Calu3 (cell line): ENCODE results near the gene UQCC2. TPM values are rescaled to one million over a fixed set of nuclear protein-coding genes. Genes with fewer than 3 reads are reported as not detected.

ENCODE experiments used
- BruUV-seq: library from RNA; stranded (reverse); fragments of 400-500 nt; replicated peaks from 2 replicates; lab custom pipeline; 2021; lab: Mats Ljungman, UMichigan
- CTCF ChIA-PET: fragments of 300-600 bp; sonication (Branson Sonifier 250); formaldehyde crosslinking; loops from one replicate; lab custom pipeline; 2022; ENCODE audit warnings: antibody characterized with exemption; lab: Charles Lee
- DNase-seq: peaks from one replicate; pipeline ENCODE4 v3.0.0; 2022
- H3K27ac Mint-ChIP-seq: one replicate; pipeline ENCODE4 v1.8.0; 2022; ENCODE audit warnings: mixed read lengths; ENCODE audit not compliant: unreplicated experiment
- H3K27me3 Mint-ChIP-seq: one replicate; pipeline ENCODE4 v1.8.0; 2022; ENCODE audit warnings: mixed read lengths; ENCODE audit not compliant: unreplicated experiment
- H3K36me3 Mint-ChIP-seq: one replicate; pipeline ENCODE4 v1.8.0; 2022; ENCODE audit warnings: mild to moderate bottlenecking, moderate library complexity, mixed read lengths; ENCODE audit not compliant: insufficient read depth, unreplicated experiment
- H3K4me1 Mint-ChIP-seq: one replicate; pipeline ENCODE4 v1.8.0; 2022; ENCODE audit warnings: mild to moderate bottlenecking, low read depth, mixed read lengths; ENCODE audit not compliant: unreplicated experiment
- H3K4me3 Mint-ChIP-seq: one replicate; pipeline ENCODE4 v1.8.0; 2022; ENCODE audit warnings: mild to moderate bottlenecking, low read depth, moderate library complexity, mixed read lengths; ENCODE audit not compliant: unreplicated experiment
- H3K9me3 Mint-ChIP-seq: one replicate; pipeline ENCODE4 v1.8.0; 2022; ENCODE audit warnings: low read depth, mixed read lengths; ENCODE audit not compliant: unreplicated experiment
- CTCF ChIP-seq: fragments of 200-600 bp; IDR thresholded peaks from one replicate; pipeline ENCODE4 v1.8.0; 2022; ENCODE audit warnings: antibody characterized with exemption; ENCODE audit not compliant: unreplicated experiment
- intact Hi-C: fragments of 100-400 bp; cut with micrococcal nuclease; formaldehyde crosslinking; loops from one replicate; pipeline ENCODE4 v1.10.0; 2022; ENCODE audit not compliant: unreplicated experiment
- total RNA-seq: library from RNA; stranded (reverse); gene quantifications from 2 replicates; pipeline ENCODE4 v1.2.3, GENCODE V29; 2022

UQCC2 gene
- total RNA-seq, 1 experiment from 2014 or later = 142 TPM

GRCh38 chr6:33709605-33710295 lies 1.8 kb downstream of the UQCC2 start:
- CTCF ChIA-PET = interaction anchor here (0.7 kb wide), 1 partner anchor 16 kb away, joined by 3 read pairs; no protein-coding TSS in a partner anchor
- H3K27me3 Mint-ChIP-seq = no peaks in the 10 kb centered on the region
- peaks cover 35% of the 10 kb centered on the region for H3K4me1 Mint-ChIP-seq
- TF ChIP-seq CTCF = no peak
- no peak for DNase-seq
- H3K36me3 Mint-ChIP-seq = peaks cover 48% of the 10 kb centered on the region
- H3K27ac Mint-ChIP-seq = peak overlapping the region; percentile 97
- peak overlapping the region; percentile 96 for H3K4me3 Mint-ChIP-seq
- intact Hi-C loops = loop anchor here (5.0 to 10.0 kb wide), 2 partner anchors 318 to 435 kb away; partner anchors contain the start of gene GRM4
- H3K9me3 Mint-ChIP-seq = no peaks in the 10 kb centered on the region
- BruUV-seq = no TSS peak

DNA sequence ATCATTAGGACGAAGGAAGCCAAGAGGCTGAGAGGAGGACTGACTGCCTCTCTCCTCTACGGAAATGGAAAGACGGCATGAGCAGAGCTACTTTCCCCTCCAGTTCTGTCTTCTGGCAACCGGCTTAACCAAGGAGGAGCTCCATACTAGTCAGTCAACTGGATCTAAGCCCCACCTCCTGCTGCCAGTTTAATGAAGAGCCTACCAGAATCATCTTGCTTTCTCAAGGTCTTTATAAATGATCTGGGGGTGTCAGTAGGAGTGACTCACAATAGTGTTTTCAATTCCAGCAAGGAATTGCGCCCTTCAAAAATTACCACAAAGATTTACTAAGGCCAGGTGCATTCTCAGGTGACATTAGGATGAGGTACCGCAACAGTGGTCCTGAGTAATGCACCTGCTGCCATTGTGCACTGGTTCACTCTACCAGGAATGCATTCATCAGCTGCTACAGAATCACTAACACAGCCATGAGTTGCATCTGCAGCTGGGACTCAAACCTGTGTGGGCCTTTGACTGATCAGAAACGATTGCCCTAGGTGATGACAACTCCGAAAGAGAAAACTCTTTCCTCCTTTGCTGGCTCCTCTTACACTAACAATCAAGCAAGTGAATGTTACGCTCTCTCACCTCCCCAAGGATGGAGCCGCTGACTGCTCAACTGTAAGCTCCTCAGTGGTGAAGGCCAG lies 2.8 kb downstream of the UQCC2 start:
- no peak for DNase-seq
- Mint-ChIP-seq H3K9me3 (no peaks in the 10 kb centered on the region), H3K36me3 (peaks cover 59% of the 10 kb centered on the region), H3K4me3 (no peak overlapping the region), H3K4me1 (peaks cover 32% of the 10 kb centered on the region), H3K27ac (no peak overlapping the region), H3K27me3 (no peaks in the 10 kb centered on the region)
- BruUV-seq = no TSS peak
- CTCF ChIA-PET = interaction anchor here (0.7 kb wide), 1 partner anchor 18 kb away, joined by 3 read pairs; no protein-coding TSS in a partner anchor
- intact Hi-C loops = no loop called here
- TF ChIP-seq CTCF = no peak

DNA sequence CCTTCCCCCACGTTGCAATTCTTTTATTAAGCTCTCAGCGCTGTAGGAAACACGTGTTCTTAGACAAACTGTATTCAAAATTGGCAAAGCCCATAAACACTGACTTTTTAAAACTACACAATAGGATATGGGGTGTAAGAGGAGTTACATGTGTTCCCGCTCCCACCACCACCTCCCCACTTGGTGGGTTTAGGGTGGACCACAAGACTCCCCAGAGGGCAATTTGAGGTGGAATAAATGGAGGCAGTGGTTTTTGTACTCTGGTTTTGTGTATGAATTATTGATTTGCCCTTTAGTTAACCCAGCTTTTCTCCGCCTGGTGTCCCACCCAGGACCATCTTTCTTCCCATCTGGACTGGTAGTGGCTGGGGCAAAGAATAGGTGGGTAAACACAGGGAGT lies 3.7 kb downstream of the UQCC2 start:
- DNase-seq = no peak
- H3K4me1 Mint-ChIP-seq = peaks cover 32% of the 10 kb centered on the region
- TF ChIP-seq CTCF = no peak
- no peak overlapping the region for H3K4me3 Mint-ChIP-seq
- H3K27me3 Mint-ChIP-seq = no peaks in the 10 kb centered on the region
- H3K9me3 Mint-ChIP-seq = no peaks in the 10 kb centered on the region
- peaks cover 60% of the 10 kb centered on the region for H3K36me3 Mint-ChIP-seq
- no peak overlapping the region for H3K27ac Mint-ChIP-seq
- intact Hi-C loops = no loop called here
- CTCF ChIA-PET = no interaction called here
- BruUV-seq = no TSS peak

DNA sequence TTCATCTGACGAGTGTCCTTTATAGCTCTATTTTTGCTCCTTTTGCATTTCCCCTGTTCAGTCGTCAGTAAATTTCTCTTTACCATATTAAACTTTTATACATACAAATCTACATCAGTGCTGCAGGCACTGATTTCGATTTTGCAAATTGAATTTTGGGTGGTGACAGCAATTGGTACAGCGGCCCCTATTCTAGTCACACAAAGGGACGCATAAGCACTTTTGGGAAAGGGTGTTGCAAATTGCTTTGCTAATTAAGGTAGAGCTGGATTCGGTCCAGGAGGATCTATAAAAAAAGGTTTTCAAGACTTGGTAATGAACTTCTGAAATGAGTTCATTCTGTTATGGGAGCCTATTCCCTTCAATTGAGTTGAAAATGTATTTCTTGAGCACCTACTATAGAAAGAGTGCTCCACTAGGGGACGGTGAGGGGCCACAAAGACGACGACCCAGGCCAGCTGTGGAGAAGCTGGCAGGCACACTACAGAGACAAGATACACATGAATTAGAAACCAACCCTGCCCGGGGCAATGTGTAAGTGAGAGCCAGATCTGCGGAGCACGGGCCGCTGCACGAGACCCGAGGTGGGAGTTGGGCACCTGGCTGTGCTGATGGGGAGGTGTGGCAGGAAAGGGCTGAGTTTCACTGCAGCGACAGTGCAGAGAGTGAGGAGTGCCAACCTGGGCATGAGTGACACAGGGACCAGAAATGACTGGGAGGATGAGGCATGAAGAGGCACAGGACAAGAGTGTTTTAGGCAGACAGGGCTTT lies 5.4 kb downstream of the UQCC2 start:
- Mint-ChIP-seq H3K4me1 (peaks cover 23% of the 10 kb centered on the region), H3K36me3 (peaks cover 53% of the 10 kb centered on the region), H3K4me3 (no peak overlapping the region), H3K27me3 (no peaks in the 10 kb centered on the region), H3K27ac (no peak overlapping the region), H3K9me3 (no peaks in the 10 kb centered on the region)
- BruUV-seq = no TSS peak
- TF ChIP-seq CTCF = no peak
- intact Hi-C loops = no loop called here
- DNase-seq = no peak
- CTCF ChIA-PET = no interaction called here
